ENCODE results near the gene DIRAS2. TPM values are rescaled to one million over a fixed set of nuclear protein-coding genes. Genes with fewer than 3 reads are reported as not detected.

The DIRAS2 gene, protein sequence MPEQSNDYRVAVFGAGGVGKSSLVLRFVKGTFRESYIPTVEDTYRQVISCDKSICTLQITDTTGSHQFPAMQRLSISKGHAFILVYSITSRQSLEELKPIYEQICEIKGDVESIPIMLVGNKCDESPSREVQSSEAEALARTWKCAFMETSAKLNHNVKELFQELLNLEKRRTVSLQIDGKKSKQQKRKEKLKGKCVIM
- 2.7 and 5.1 TPM in 2 replicates for total RNA-seq
- long read RNA-seq, full-length matches to known transcripts: 4 of 6 reads
- long read RNA-seq, partial matches to known transcripts: 0 of 6 reads
- long read RNA-seq, other reads (novel, unspliced or antisense): 2 of 6 reads

DNA sequence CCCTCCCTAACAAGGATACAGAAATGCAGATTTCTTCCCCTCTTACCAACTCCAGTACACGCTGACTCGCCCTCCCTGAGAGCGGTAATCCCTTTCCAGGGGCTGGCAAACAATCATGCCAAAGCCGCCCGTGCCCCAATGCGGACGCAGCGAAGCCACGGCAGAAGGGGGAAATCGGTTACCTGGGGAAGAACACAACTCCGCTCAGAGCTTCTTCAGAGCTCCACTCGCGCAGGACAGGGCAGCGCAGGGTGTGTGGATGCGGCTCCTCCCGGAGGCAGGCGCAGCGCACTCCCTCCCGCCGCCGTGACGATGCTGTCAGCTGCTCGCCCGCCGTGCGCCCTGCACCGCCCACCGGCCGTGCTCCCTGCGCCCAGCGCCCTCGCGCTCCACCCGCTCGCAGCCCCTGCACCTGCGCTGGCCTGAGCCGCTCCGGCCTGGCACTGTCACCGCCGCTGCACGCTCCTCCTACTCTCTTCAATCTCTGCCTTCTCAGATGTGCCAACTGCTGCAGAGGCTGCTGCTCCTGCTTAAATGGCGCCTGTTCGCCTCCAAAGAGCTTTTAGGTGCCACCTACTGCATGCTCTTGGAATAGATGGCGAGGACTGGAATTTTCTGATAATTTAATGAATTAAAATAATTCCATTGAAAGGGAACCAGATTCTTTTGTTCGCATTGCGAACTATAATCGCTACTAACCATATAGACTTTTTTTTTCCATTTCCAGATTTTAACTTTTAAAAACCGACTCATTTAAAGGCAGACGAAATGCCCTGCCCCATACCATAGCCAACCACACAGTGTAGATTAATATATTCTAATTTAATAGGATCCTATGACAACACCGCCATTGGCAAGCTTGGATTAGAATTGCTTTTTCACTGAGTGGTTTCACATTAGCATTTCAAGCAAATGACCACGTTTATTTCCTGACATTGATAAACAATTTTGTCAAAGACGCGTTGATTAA is at the start of gene DIRAS2:
DIRAS2 (minus strand) TSS at position 255 of the 970 bp plus-strand sequence. CDS start 28,997 bp downstream, outside the sequence.
- H3K27ac Mint-ChIP-seq (ENCODE audit: unreplicated experiment): peak within 1 kb of the TSS; percentile 45
- no peaks in the 10 kb centered on the region for H3K9me3 Mint-ChIP-seq (ENCODE audit: unreplicated experiment)
- TF ChIP-seq, protein P1, sequence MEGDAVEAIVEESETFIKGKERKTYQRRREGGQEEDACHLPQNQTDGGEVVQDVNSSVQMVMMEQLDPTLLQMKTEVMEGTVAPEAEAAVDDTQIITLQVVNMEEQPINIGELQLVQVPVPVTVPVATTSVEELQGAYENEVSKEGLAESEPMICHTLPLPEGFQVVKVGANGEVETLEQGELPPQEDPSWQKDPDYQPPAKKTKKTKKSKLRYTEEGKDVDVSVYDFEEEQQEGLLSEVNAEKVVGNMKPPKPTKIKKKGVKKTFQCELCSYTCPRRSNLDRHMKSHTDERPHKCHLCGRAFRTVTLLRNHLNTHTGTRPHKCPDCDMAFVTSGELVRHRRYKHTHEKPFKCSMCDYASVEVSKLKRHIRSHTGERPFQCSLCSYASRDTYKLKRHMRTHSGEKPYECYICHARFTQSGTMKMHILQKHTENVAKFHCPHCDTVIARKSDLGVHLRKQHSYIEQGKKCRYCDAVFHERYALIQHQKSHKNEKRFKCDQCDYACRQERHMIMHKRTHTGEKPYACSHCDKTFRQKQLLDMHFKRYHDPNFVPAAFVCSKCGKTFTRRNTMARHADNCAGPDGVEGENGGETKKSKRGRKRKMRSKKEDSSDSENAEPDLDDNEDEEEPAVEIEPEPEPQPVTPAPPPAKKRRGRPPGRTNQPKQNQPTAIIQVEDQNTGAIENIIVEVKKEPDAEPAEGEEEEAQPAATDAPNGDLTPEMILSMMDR (IDR thresholded peaks at IDR 0.05): peak; percentile 77
- DNase-seq (ENCODE audit: extremely low spot score, unreplicated experiment): peak; percentile 86
- H3K27me3 Mint-ChIP-seq (ENCODE audit: unreplicated experiment): peaks cover 62% of the 10 kb centered on the region
- H3K4me1 Mint-ChIP-seq (ENCODE audit: unreplicated experiment): peaks cover 15% of the 10 kb centered on the region
- peak within 1 kb of the TSS; percentile 75 for H3K4me3 Mint-ChIP-seq (ENCODE audit: unreplicated experiment)
- peaks cover 2% of the 10 kb centered on the region for H3K36me3 Mint-ChIP-seq (ENCODE audit: unreplicated experiment)

DNA sequence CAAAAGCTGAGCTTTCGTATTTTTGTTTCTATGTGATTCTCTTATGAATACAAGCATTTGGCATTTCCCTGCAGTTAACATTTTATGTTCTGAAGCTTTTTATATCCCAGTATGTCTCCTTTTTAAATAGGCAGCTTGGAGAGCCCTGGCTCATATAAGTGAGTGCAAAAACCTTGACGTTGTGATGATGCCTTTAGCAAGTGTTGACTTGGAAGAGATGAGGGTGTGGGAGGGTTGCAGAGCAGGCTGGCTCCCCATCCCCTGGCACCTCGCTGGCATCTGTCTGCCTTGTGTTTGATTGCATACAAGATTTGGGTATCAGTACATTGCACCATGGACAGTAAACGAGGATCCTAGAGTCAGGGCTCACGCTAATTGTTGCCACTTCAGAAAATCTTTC is 42.1 kb upstream of the DIRAS2 start:
- TF ChIP-seq, protein P1 (IDR thresholded peaks at IDR 0.05): no peak
- H3K4me1 Mint-ChIP-seq (ENCODE audit: unreplicated experiment): no peaks in the 10 kb centered on the region
- DNase-seq (ENCODE audit: extremely low spot score, unreplicated experiment): no peak
- H3K4me3 Mint-ChIP-seq (ENCODE audit: unreplicated experiment): no peak overlapping the region
- H3K36me3 Mint-ChIP-seq (ENCODE audit: unreplicated experiment): no peaks in the 10 kb centered on the region
- no peak overlapping the region for H3K27ac Mint-ChIP-seq (ENCODE audit: unreplicated experiment)
- peaks cover 4% of the 10 kb centered on the region for H3K9me3 Mint-ChIP-seq (ENCODE audit: unreplicated experiment)
- peaks cover 6% of the 10 kb centered on the region for H3K27me3 Mint-ChIP-seq (ENCODE audit: unreplicated experiment)

DNA sequence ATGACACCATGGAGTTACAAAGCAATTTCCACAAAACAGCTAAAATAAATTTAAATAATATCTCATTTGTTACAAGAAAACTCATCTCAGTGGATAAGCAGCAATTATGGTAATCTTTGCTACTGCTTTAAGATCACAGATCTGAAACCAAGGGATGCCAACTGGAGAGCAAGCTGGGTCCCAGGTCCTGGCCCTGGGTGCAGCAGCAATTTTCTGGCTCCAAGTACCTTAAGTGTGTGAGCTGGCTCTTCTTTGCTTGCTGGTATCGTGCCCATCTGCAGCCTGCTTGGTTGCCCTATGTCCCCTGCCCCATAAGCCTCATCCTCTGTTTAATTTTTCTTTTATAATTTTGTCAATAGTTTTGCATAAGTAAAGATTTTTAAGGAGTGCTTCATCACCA is 41.5 kb upstream of the DIRAS2 start:
- TF ChIP-seq, protein P1 (IDR thresholded peaks at IDR 0.05): no peak
- Mint-ChIP-seq H3K4me3 (ENCODE audit: unreplicated experiment) (no peak overlapping the region), H3K9me3 (ENCODE audit: unreplicated experiment) (peaks cover 4% of the 10 kb centered on the region), H3K36me3 (ENCODE audit: unreplicated experiment) (no peaks in the 10 kb centered on the region), H3K27me3 (ENCODE audit: unreplicated experiment) (peaks cover 6% of the 10 kb centered on the region), H3K27ac (ENCODE audit: unreplicated experiment) (no peak overlapping the region), H3K4me1 (ENCODE audit: unreplicated experiment) (no peaks in the 10 kb centered on the region)
- no peak for DNase-seq (ENCODE audit: extremely low spot score, unreplicated experiment)

DNA sequence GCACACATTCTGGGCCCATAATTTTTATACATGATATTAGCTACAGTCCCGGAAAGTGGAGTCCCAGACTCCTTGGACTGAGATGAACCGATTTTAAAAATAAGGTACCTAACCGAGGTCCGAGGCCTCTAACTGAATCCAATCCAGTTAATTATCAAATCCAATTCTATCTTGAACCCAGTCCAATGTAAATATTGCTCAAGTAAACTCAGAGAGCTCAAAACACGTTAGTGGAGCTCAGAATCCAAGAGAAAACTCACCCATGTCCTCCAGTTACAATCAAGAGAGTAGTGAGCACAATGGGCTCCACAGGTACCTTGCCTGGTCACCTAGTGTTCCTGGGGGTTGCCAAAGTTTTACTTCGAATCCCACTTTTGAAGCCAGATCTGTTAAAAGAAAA is 37.9 kb upstream of the DIRAS2 start:
- Mint-ChIP-seq H3K27ac (ENCODE audit: unreplicated experiment) (no peak overlapping the region), H3K36me3 (ENCODE audit: unreplicated experiment) (no peaks in the 10 kb centered on the region), H3K4me1 (ENCODE audit: unreplicated experiment) (no peaks in the 10 kb centered on the region), H3K9me3 (ENCODE audit: unreplicated experiment) (no peaks in the 10 kb centered on the region), H3K4me3 (ENCODE audit: unreplicated experiment) (no peak overlapping the region), H3K27me3 (ENCODE audit: unreplicated experiment) (peaks cover 9% of the 10 kb centered on the region)
- DNase-seq (ENCODE audit: extremely low spot score, unreplicated experiment): no peak
- TF ChIP-seq, protein P1 (IDR thresholded peaks at IDR 0.05): no peak

DNA sequence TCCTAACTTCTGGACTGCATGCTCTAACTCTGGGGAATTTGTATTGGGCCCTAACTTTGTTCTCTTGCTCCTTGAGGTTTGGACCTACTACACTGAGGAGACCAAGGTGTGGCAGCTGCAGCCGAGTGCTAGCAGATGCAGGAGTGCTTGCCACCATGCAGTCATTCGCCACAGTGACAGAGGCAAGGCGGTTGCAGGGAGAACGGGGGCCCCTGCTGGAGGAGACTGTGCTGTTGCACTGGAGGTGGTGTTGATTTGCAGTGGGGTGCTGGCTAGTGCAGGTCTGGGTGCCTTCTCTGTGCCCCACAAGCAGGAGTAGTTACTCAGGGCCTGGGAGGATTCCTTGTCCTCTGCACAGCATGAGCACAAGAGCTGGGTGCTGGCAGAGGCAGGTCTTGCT is 22.4 kb upstream of the DIRAS2 start:
- Mint-ChIP-seq H3K9me3 (ENCODE audit: unreplicated experiment) (peaks cover 25% of the 10 kb centered on the region), H3K27ac (ENCODE audit: unreplicated experiment) (no peak overlapping the region), H3K4me3 (ENCODE audit: unreplicated experiment) (no peak overlapping the region), H3K36me3 (ENCODE audit: unreplicated experiment) (no peaks in the 10 kb centered on the region), H3K27me3 (ENCODE audit: unreplicated experiment) (no peaks in the 10 kb centered on the region), H3K4me1 (ENCODE audit: unreplicated experiment) (peaks cover 8% of the 10 kb centered on the region)
- no peak for DNase-seq (ENCODE audit: extremely low spot score, unreplicated experiment)
- TF ChIP-seq, protein P1 (IDR thresholded peaks at IDR 0.05): no peak

Measured in osteocyte (in vitro differentiated cells).